Measurements from ENCODE around the gene ITGA11.

ITGA11 gene

DNA sequence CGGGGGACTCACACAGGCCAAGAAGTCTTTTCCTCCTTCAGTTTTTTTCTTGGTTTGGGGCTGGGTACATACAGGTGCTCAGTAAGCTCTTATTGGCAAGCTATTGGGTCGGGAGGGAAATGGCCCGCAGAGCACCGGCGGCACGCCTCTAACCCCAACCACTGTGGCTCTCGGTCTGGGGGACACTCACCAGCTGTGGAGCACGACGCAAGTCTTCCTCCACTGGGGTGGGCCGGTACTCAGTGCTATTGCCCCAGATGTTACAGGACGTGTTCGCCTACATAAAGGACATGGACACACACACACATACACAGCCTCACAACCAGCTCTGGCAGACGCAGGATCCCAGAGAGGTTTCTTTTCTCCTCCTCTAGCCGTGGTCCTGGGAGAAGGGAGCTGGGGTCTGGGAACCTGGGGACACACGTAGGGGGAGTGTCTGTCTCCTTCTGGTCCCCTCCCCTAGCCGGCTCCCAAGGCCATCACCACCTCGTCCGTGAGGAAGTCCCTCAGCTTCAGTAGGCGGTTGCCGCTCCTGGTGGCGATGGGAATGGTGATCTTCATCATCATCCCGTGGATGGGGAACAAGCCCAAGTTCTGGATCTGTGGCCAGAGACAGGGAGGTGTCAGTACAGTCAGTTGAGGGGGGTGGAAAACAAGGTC lies 121.0 kb downstream of the ITGA11 start:
- no peak for TF ChIP-seq GABPA (IDR thresholded peaks at IDR 0.05; ENCODE audit: low read depth)
- TF ChIP-seq, protein P1, sequence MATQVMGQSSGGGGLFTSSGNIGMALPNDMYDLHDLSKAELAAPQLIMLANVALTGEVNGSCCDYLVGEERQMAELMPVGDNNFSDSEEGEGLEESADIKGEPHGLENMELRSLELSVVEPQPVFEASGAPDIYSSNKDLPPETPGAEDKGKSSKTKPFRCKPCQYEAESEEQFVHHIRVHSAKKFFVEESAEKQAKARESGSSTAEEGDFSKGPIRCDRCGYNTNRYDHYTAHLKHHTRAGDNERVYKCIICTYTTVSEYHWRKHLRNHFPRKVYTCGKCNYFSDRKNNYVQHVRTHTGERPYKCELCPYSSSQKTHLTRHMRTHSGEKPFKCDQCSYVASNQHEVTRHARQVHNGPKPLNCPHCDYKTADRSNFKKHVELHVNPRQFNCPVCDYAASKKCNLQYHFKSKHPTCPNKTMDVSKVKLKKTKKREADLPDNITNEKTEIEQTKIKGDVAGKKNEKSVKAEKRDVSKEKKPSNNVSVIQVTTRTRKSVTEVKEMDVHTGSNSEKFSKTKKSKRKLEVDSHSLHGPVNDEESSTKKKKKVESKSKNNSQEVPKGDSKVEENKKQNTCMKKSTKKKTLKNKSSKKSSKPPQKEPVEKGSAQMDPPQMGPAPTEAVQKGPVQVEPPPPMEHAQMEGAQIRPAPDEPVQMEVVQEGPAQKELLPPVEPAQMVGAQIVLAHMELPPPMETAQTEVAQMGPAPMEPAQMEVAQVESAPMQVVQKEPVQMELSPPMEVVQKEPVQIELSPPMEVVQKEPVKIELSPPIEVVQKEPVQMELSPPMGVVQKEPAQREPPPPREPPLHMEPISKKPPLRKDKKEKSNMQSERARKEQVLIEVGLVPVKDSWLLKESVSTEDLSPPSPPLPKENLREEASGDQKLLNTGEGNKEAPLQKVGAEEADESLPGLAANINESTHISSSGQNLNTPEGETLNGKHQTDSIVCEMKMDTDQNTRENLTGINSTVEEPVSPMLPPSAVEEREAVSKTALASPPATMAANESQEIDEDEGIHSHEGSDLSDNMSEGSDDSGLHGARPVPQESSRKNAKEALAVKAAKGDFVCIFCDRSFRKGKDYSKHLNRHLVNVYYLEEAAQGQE (IDR thresholded peaks at IDR 0.05; ENCODE audit: insufficient replicate concordance, low read depth), result no peak
- TF ChIP-seq, protein P2, sequence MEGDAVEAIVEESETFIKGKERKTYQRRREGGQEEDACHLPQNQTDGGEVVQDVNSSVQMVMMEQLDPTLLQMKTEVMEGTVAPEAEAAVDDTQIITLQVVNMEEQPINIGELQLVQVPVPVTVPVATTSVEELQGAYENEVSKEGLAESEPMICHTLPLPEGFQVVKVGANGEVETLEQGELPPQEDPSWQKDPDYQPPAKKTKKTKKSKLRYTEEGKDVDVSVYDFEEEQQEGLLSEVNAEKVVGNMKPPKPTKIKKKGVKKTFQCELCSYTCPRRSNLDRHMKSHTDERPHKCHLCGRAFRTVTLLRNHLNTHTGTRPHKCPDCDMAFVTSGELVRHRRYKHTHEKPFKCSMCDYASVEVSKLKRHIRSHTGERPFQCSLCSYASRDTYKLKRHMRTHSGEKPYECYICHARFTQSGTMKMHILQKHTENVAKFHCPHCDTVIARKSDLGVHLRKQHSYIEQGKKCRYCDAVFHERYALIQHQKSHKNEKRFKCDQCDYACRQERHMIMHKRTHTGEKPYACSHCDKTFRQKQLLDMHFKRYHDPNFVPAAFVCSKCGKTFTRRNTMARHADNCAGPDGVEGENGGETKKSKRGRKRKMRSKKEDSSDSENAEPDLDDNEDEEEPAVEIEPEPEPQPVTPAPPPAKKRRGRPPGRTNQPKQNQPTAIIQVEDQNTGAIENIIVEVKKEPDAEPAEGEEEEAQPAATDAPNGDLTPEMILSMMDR (IDR thresholded peaks at IDR 0.05; ENCODE audit: insufficient read depth, low read length), result no peak
- H3K4me3 ChIP-seq (replicated peaks; ENCODE audit: insufficient read depth, low read length), result no peak overlapping the region
- H3K27me3 ChIP-seq (ENCODE audit: insufficient read depth, poor library complexity, severe bottlenecking), result no peaks in the 10 kb centered on the region
- H3K27ac ChIP-seq (replicated peaks), result no peak overlapping the region
- no peak for DNase-seq (ENCODE audit: low read depth in 1 of 2, low spot score in 1 of 2)

DNA sequence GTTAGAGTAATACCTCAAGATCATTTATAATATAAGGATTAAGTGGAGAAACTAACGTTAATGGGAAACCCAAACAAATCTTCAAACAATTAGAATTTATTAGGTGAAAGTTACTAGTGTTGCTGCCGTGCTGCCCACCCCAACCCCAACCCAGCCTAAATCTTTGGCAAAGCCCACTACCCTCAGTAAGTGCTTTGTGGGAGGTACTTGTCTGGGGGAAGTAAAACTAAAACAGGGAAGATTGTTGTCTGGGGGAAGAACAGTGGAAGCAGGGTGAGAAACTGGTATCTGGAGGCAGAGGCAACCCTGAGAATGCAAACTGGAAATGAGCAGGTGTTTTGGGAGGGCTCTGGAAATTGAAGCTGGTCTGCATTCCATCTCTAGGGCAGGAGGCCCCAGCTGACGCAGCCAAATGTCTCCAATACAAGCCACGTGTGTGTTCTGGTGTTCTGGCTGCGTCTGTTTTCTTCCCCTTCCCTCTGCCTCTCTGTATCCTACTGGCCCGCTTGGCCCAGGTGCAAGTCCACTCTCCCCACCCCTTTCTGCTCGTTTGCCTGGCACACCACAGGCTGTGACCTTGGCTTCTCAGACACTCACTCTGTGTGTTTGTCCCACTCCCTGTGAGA lies 121.7 kb downstream of the ITGA11 start:
- no peaks in the 10 kb centered on the region for H3K27me3 ChIP-seq (ENCODE audit: insufficient read depth, poor library complexity, severe bottlenecking)
- no peak for DNase-seq (ENCODE audit: low read depth in 1 of 2, low spot score in 1 of 2)
- H3K4me3 ChIP-seq (replicated peaks; ENCODE audit: insufficient read depth, low read length), result no peak overlapping the region
- TF ChIP-seq SPI1 (IDR thresholded peaks at IDR 0.05; ENCODE audit: borderline replicate concordance, low read depth), result no peak
- no peak for TF ChIP-seq POLR2AphosphoS5 (IDR thresholded peaks at IDR 0.05; ENCODE audit: low read depth)
- TF ChIP-seq, protein P1 (IDR thresholded peaks at IDR 0.05; ENCODE audit: insufficient replicate concordance, low read depth), result no peak
- TF ChIP-seq GABPA (IDR thresholded peaks at IDR 0.05; ENCODE audit: low read depth), result no peak
- TF ChIP-seq, protein P2 (IDR thresholded peaks at IDR 0.05; ENCODE audit: insufficient read depth, low read length), result no peak
- H3K27ac ChIP-seq (replicated peaks), result no peak overlapping the region

DNA sequence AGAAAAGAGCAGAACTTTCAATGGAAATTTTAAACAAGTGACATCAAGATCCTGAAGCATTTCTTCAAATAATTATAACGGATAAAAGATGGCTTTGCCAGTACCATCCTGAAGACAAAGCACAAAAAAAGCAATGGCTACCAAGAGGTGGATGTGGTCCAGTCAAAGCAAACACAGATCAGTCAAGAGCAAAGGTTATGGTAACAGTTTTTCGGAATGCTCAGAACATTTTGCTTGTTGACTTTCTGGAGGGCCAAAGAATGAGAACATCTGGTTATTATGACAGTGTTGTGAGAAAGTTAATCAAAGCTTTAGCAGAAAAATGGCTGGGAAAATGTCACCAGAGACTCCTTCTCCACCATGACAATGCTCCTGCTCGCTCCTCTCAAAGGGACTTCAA lies 122.9 kb downstream of the ITGA11 start:
- DNase-seq (ENCODE audit: low read depth in 1 of 2, low spot score in 1 of 2), result no peak
- TF ChIP-seq SPI1 (IDR thresholded peaks at IDR 0.05; ENCODE audit: borderline replicate concordance, low read depth), result no peak
- TF ChIP-seq POLR2AphosphoS5 (IDR thresholded peaks at IDR 0.05; ENCODE audit: low read depth), result no peak
- TF ChIP-seq GABPA (IDR thresholded peaks at IDR 0.05; ENCODE audit: low read depth), result no peak
- TF ChIP-seq, protein P1 (IDR thresholded peaks at IDR 0.05; ENCODE audit: insufficient replicate concordance, low read depth), result no peak
- TF ChIP-seq, protein P2 (IDR thresholded peaks at IDR 0.05; ENCODE audit: insufficient read depth, low read length), result no peak
- Histone ChIP-seq H3K27me3 (ENCODE audit: insufficient read depth, poor library complexity, severe bottlenecking) (no peaks in the 10 kb centered on the region), H3K4me3 (replicated peaks; ENCODE audit: insufficient read depth, low read length) (no peak overlapping the region), H3K27ac (replicated peaks) (no peak overlapping the region)

All from HL-60 (cell line).